Lower leg skin (tissue), 3 donors: ENCODE results near the gene QRSL1.

Experiments
- CTCF ChIP-seq, 3 donors: fragments of 450-650 bp; IDR thresholded peaks; one replicate each; pipeline ENCODE4 v1.5.1; 2016; ENCODE audit warnings: antibody characterized with exemption in 3 of 3, mild to moderate bottlenecking in 3 of 3, moderate library complexity in 2 of 3
- POLR2A ChIP-seq, 2 donors: fragments of 450-650 bp; IDR thresholded peaks; one replicate each; pipeline ENCODE4 v1.6.1; 2016 to 2017; ENCODE audit warnings: antibody characterized with exemption in 2 of 2, mild to moderate bottlenecking in 1 of 2, moderate library complexity in 1 of 2

GRCh38 chr6:106599440-106599839 lies 29.9 kb upstream of the QRSL1 start:
- TF ChIP-seq POLR2A (IDR thresholded peaks at IDR 0.05) (no peak), CTCF (IDR thresholded peaks at IDR 0.05) (no peak)
